ENCODE measurements around the gene ZBP1.
"Not testable (repeated sequence)": the region's sequence is repeated elsewhere in the genome, so short reads cannot be mapped to it uniquely, and the experiment has no call there.

ZBP1 gene

DNA sequence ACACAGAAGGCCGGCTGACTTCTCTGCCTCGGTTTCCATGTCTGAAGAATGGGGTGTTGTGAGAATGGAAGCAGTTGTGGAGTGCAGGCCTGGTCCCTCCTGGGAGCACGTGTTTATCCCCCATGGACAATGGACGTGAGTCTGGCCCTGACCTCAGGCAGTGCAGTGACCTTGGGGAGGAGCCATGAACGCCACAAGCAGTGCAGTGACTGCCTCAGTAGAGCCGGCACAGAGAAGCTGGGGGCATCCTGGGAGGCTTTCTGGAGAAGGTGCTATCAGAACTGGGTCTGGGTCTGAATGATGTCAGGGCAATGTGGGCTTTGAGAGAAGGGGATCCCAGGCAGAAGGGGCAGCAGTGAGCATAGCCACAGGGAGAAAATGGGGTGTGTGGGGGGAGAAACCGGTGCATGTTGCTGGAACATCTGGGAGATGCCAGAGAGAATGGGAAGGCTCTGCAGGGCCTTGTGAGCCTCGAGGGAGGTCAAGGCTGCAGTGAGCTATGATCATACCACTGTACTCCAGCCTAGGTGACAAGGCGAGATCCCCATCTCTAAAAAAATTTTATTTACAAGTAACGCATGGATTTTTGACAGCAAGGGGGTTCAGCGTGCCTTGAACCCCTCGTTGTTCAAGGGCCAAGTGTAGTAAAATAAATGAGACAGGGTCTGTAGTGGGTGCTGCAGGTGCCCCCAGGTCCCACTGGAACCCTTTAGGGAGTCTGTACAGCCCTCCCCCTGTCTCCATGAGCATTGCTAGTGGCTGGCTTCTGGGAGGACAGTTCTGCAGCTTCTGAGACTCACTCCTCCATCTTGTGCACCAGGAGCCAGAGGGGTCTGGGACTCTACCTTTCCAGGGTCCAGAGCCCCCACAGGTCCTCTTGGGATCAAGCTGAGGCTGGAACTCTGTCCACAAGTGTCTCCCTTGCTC, 27.0 kb upstream of the ZBP1 start:
- DNase-seq (ENCODE audit: low read depth), result no peak

- no peak for DNase-seq (ENCODE audit: low read depth)
Measured at GRCh38 chr20:57638895-57639236, 18.6 kb upstream of the ZBP1 start.

GRCh38 chr20:57638173-57638894, 18.1 kb upstream of the ZBP1 start:
- no peak for DNase-seq (ENCODE audit: low read depth)

DNA sequence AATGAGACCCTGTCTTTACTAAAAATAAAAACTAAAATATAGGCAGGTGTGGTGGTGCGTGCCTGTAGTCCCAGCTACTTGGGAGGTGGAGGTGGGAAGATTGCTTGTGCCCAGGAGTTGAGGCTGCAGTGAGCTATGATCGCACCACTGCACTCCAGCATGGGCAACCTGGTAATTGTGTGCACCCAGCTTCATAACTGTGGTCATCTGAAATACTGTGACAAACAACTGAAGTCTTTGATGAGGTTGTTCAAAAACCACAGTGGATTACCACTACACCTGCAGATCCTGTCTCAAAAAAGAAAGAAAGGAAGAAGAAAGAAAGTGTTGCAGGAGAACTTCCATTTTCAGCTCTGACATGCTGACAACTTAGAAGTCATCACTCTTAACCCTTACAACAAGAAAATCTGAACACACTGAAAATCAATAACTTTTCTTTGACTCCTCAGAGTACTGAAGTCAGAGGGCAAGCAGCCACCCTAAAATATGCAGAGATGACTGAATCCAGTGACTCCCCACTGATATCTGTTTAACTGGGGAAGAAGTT, 13.8 kb upstream of the ZBP1 start:
- no peak for DNase-seq (ENCODE audit: low read depth)

- DNase-seq (ENCODE audit: low read depth), result no peak
Measured at GRCh38 chr20:57632286-57632685, 12.1 kb upstream of the ZBP1 start.

DNA sequence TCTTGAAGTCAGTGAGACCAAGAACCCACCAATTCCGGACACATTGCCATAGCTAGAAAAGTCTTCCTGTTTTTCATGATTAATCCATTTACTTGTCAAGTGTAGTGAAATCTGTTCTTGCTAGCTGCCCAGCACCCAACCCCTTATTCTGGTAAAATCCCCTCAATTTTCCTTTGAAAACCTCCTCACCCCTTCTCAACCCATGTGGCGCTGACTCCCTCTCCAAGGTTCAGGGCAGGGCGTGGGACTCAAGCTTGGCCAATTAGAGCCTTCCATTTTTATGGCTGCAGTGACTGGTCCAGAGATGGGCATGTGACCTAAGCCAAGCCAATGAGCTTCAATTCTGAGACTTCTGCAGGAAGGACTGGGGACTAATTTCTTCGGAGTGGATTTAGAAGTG, 9.8 kb upstream of the ZBP1 start:
- no peak for DNase-seq (ENCODE audit: low read depth)

DNA sequence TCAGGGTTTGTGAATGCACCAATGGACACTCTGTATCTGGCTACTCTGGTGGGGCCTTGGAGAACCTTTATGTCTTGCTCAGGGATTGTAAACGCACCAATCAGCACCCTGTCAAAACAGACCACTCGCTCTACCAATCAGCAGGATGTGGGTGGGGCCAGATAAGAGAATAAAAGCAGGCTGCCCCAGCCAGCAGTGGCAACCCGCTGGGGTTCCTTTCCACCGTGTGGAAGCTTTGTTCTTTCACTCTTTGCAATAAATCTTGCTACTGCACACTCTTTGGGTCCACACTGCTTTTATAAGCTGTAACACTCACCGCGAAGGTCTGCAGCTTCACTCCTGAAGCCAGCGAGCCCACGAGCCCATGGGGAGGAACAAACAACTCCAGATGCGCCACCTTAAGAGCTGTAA, 9.3 kb upstream of the ZBP1 start:
- DNase-seq (ENCODE audit: low read depth), result not testable (repeated sequence)

DNA sequence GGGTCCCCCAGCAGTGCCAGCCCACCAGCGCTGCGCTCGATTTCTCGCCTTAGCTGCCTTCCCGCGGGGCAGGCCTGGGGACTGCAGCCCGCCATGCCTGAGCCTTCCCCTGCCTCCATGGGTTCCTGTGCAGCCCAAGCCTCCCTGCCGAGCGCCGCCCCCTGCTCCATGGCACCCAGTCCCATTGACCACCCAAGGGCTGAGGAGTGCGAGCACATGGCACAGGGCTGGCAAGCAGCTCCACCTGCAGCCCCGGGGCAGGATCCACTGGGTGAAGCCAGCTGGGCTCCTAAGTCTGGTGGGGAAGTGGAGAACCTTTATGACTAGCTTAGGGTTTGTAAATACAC, 8.7 kb upstream of the ZBP1 start:
- DNase-seq (ENCODE audit: low read depth), result not testable (repeated sequence)

DNA sequence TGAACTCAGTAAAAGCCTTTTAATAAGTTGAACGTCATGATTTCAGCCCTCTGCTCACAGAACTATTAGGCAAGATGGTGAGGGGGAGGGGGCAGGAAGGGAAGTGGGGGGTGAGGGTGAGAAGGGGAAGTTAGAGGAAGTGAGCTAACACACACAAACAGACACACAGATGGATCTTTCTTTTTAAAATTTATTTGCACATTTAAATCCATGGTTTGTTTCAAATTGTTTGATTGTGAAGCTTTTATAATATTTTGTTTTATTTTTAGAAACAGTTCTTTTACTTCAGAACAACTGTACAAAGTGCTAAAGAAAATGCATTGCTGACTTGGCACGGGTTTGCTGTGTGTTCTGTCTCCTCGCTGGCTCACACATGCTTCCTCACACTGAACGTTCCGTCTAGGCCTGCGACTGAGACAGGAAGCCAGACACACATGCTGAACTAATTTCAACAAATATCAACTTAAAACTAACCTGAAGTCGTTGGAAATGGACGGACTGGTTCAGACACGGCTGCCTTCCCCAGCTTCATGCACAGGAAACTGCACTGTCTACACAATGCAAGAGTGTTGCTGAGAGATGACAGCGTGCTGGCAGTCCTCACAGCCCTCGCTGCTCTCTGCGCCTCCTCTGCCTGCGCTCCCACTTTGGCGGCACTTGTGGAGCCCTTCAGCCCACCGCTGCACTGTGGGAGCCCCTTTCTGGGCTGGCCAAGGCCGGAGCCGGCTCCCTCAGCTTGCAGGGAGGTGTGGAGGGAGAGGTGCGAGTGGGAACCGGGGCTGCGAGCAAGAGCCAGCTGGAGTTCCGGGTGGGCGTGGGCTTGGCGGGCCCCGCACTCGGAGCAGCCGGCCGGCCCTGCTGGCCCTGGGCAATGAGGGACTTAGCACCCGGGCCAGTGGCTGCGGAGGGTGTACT, 8.1 kb upstream of the ZBP1 start:
- DNase-seq (ENCODE audit: low read depth), result peak; percentile 17

GRCh38 chr20:57627339-57627738, 7.1 kb upstream of the ZBP1 start:
- no peak for DNase-seq (ENCODE audit: low read depth)

DNA sequence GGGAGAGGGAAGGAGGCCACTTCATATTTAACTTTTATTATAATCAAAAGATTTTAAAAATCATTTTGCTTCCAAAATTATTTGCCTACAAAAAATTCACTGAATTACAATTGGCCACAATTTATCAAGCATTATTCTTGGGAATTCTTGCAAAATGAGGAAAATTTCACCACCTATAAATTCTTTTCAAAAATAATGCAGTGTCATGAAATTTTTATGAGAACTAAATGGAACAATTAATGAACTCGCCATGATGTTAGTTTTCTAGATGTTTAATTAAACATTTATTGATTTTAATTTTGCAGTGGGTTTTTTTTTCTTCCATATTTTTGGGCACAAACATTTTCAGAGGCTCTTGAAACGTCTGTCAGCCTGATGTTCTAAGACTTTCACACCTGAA, 5.8 kb upstream of the ZBP1 start:
- no peak for DNase-seq (ENCODE audit: low read depth)

DNA sequence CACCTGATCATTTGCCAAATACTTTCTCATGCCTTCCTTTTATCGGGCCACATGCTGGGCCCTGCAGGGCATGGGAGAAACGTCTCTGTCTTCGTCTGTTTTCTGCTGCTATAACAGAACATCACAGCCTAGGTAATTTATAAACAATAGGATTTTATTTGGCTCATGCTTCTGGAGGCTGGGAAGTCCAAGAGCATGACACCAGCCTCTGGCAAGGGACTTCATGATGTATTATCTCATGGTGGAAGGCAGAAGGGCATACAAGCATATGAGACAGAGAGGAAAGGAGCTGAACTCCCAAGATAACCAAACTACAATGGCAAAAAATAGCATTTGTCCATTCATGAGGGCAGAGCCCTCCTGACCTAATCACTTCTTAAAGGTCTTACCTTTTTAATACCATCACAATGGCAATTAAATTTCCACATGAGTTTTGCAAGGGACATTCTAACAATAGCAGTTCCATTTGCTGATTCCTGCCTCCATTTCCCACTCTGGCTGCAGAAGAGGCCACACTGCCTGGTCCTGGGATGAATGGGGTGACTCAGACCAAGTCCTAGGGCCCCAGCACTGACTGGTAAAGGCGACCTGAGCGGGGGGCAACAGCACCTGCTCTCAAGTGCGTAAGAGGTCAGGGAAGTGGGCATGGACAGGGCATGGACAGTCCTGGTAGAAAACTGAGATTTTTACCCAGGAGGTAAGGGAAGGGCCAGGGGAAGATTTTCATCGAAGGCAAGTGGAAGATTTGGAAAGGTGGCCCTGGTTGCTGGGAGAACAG, 5.1 kb upstream of the ZBP1 start:
- DNase-seq (ENCODE audit: low read depth), result no peak

DNA sequence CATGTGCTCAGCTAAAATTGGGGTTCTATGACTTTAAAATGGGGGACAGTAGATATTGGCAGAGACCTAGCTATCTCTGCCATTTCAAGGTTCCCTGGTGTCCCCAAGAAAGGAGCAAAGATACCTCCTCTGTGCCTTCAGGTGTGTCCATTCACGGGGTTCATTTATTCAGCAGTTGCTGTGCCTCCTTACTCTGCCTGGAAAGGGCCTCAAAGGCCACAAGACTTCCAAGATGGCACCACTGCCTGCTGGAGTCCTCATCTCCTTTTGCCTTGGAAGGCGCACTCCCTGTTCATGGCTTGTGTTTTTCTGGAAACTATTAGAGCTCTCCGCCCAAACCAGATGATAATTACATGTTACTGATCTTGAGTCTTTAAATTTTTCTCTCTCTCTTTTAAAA, 3.9 kb upstream of the ZBP1 start:
- no peak for DNase-seq (ENCODE audit: low read depth)

DNA sequence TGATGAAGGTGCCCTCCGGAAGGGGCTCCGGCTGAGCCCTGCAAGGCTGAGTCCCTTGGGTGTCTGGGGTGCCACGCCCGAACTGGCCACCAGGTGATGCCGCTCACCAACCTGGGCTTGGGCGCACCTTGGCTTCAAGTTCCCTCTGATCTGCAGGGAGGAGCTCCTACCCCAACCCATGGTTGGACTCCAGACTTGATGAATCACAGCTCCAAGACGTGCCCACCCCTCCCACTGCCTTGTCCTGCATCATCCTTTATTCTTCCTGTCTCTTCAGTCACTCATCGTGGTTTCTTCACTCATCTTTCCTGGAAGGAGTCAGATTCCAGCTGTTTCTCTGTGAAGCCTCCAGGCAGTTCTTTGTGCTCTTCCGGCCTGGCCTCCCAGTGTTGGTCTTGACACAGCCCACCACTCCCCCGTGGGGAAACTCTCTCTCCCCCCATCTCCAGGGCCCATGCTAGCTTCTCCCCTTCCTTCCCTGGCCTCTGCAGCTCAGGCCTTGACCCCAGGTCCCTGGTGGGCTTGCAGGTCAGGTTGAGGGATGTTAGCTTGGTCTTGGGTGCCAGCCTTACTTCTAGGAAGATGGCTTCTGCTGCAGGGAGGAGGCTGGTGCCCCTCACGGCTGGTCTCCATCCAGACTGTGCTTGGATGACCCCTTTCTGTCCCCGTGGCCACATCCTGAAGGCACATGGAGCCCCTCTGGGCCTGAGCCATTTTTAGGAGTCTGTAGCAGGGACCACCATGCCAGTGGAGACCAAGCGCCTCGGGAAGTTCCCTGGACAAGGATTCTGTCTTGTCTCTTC, 2.6 kb upstream of the ZBP1 start:
- DNase-seq (ENCODE audit: low read depth), result no peak

DNA sequence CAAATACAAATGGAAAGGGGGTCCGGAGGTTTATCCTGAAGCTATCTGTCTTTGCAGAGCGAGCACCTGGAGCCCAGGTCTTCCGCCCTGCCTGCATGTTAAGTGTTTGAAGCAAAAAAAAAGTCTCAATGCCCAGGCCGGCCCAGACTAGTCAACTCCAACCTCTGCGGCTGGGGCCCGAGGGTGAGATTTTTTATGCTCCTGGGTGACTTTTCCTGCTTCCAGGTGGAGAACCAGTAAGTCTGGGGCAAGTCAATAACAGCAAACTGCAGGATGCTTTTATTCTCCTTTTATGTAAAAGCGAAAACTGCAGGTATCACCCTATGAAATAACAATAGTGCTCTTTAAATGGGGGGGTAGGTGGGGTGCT, 2.0 kb upstream of the ZBP1 start:
- no peak for DNase-seq (ENCODE audit: low read depth)

DNA sequence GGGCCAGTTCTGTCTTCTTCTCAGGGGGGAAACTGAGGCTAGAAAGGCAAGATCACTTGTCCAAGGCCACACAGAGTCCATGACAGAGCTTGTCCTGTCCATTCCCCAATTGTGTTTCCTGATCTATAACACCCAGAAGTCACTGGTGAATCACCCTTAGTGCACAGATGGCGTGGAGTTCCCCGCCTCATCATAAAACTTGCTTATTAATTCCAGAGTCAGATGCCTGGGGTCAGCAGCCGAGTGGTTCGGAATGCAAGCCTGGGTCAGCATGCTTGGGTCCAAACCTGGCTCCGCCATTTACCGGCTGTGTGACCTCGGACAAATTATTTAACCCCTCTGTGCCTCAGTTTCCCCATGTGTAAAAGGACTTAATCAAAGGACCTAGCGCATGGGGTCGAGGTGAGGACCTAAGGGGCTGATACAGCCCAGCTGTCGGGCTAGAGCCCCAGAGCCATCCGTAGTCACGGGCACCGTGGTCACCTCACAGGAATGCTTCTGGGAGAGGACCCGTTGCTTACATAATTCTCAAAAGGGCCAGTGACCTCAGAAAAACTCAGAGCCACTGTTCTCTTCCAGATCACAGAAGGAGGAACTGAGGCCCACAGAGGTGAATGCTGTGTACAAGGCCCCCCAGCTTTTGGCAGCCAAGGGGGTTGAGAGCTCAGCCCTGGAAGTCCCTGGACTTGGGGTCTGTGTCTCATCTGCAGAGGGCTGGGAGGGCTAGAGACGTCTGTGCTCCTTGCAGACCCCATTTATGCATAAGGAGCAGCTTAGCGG, 1.4 kb upstream of the ZBP1 start:
- no peak for DNase-seq (ENCODE audit: low read depth)

DNA sequence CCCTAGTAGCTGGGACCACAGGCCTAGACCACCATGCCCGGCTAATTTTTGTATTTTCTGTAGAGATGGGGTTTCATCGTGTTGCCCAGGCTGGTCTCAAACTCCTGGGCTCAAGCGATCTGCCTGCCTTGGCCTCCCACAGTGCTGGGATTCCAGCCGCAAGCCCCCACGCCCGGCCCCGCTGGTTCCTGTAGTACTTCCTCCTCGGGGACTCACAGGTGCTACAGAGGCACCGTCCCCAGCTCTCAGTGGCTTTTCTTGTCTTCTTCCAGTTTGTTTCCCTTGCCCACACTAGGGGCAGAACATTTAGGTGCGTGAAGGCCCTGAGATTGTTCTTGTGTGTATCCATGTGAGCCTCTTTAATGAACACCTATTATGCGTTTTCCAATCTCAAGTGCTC, 773 bp upstream of the ZBP1 start:
- no peak for DNase-seq (ENCODE audit: low read depth)

DNA sequence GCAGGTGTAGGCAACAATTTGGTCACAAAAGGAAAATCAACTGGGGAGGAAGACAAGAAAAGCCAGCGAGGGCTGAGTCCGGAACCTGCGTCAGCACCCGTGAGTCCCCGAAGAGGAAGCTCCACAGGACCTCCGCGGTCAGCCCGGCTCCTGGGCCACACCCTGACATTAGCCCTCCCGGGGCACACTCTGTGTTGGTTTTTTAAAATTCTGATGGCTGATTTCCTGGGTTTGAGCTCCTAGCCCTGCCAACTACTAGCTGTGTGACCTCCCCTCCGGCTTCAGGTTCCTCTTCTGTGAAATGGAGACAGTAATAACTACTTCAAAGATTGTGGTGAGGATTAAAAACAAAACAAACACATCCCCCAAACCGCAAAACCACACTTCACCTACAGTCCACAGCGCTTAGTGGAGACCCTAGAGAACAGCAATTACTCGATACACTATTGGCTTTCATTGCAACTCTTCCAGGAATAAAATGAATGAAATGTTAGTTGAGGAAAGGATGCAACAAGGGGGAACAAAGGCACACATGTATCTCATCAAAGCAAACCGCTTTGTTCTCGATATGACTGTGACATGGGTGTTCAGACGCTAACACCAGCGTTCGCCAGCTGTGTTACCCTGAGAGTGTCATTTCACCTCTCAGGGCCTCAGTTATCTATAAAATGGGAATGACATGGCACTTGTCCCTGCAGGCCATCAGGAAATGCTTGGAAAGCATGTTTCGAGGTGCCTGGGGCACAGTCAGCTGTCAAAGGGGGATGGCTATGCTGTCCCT, 985 bp downstream of the ZBP1 start:
- DNase-seq (ENCODE audit: low read depth), result no peak

GRCh38 chr20:57618764-57619050, 1.5 kb downstream of the ZBP1 start:
- no peak for DNase-seq (ENCODE audit: low read depth)
